GM12878 (cell line): ENCODE data around the gene TMBIM6. TPM values are rescaled to one million over a fixed set of nuclear protein-coding genes. Genes with fewer than 3 reads are reported as not detected.
A peak's percentile ranks its signal among the peaks of the same experiment; 100 is the strongest.

ENCODE experiments used
- BCL11A ChIP-seq: IDR thresholded peaks from 2 replicates; pipeline ENCODE4 v1.6.1; 2011; ENCODE audit warnings: low read depth, low read length
- CBX3 ChIP-seq: fragments of 200-600 bp; sonication (generic); IDR thresholded peaks from 2 replicates; pipeline ENCODE4 v1.6.1; 2016; ENCODE audit warnings: low read depth, borderline replicate concordance
- CHD2 ChIP-seq: IDR thresholded peaks from 2 replicates; pipeline ENCODE4 v1.6.1; 2011; ENCODE audit warnings: low read depth, low read length, improper control_type of control experiment, borderline replicate concordance
- ESRRA ChIP-seq: IDR thresholded peaks from 2 replicates; pipeline ENCODE4 v1.6.1; 2012; ENCODE audit warnings: mild to moderate bottlenecking, low read length, improper control_type of control experiment
- FOXK2 ChIP-seq: fragments of 450-650 bp; IDR thresholded peaks from 2 replicates; pipeline ENCODE4 v1.6.1; 2017; ENCODE audit warnings: mild to moderate bottlenecking, moderate library complexity
- HCFC1 ChIP-seq: fragments of 150-350 bp; IDR thresholded peaks from 2 replicates; pipeline ENCODE4 v1.6.1; 2014; ENCODE audit warnings: low read length
- HDAC2 ChIP-seq: fragments of 200-600 bp; sonication (generic); IDR thresholded peaks from 2 replicates; pipeline ENCODE4 v1.6.1; 2017
- IKZF1 ChIP-seq: fragments of 450-650 bp; conservative IDR thresholded peaks from 2 replicates; pipeline ENCODE4 v1.6.1; 2017; ENCODE audit warnings: antibody characterized with exemption, mild to moderate bottlenecking
- IRF4 ChIP-seq: IDR thresholded peaks from 2 replicates; pipeline ENCODE4 v1.6.1; 2011; ENCODE audit warnings: low read depth, low read length
- KLF5 ChIP-seq: fragments of 450-650 bp; IDR thresholded peaks from 2 replicates; pipeline ENCODE4 v1.6.1; 2014; ENCODE audit warnings: mild to moderate bottlenecking; ENCODE audit not compliant: partially characterized antibody
- LARP7 ChIP-seq: fragments of 450-650 bp; IDR thresholded peaks from 2 replicates; pipeline ENCODE4 v1.6.1; 2017; ENCODE audit warnings: mild to moderate bottlenecking
- MEF2B ChIP-seq: fragments of 450-650 bp; IDR thresholded peaks from 2 replicates; pipeline ENCODE4 v1.6.1; 2018; ENCODE audit warnings: mild to moderate bottlenecking, moderate library complexity; ENCODE audit not compliant: partially characterized antibody, poor library complexity, severe bottlenecking
- NRF1 ChIP-seq: conservative IDR thresholded peaks from 2 replicates; pipeline ENCODE4 v1.6.1; 2011; ENCODE audit warnings: mild to moderate bottlenecking, low read depth, low read length, improper control_type of control experiment
- POLR2AphosphoS2 ChIP-seq: IDR thresholded peaks from 2 replicates; pipeline ENCODE4 v1.6.1; 2011; ENCODE audit warnings: low read depth, mild to moderate bottlenecking, low read length, improper control_type of control experiment, moderate library complexity
- POU2F2 ChIP-seq: IDR thresholded peaks from 3 replicates; pipeline ENCODE4 v1.6.1; 2011; ENCODE audit warnings: low read depth, mild to moderate bottlenecking, low read length, borderline replicate concordance
- RAD21 ChIP-seq: IDR thresholded peaks from 2 replicates; pipeline ENCODE4 v1.6.1; 2011; ENCODE audit warnings: mild to moderate bottlenecking, low read depth, low read length, moderate library complexity; ENCODE audit not compliant: insufficient read depth
- RBBP5 ChIP-seq: fragments of 200-600 bp; sonication (generic); conservative IDR thresholded peaks from 2 replicates; pipeline ENCODE4 v1.6.1; 2016
- RUNX3 ChIP-seq: IDR thresholded peaks from 2 replicates; pipeline ENCODE4 v1.6.1; 2012; ENCODE audit warnings: low read length, inconsistent platforms
- SRF ChIP-seq, 2 experiments: IDR thresholded peaks; 2 replicates each; pipeline ENCODE4 v1.6.1; 2011; ENCODE audit warnings: low read depth in 2 of 2, low read length in 2 of 2, mild to moderate bottlenecking in 1 of 2, moderate library complexity in 1 of 2
- TAF1 ChIP-seq: IDR thresholded peaks from 2 replicates; pipeline ENCODE4 v1.6.1; 2011; ENCODE audit warnings: mild to moderate bottlenecking, low read depth, low read length, borderline replicate concordance
- TBL1XR1 ChIP-seq: IDR thresholded peaks from 2 replicates; pipeline ENCODE4 v1.6.1; 2012; ENCODE audit warnings: low read depth, low read length, improper control_type of control experiment
- ZBED1 ChIP-seq: IDR thresholded peaks from 2 replicates; pipeline ENCODE4 v1.6.1; 2016; ENCODE audit warnings: borderline replicate concordance
- ZNF217 ChIP-seq: fragments of 450-650 bp; IDR thresholded peaks from 2 replicates; pipeline ENCODE4 v1.6.1; 2017; ENCODE audit warnings: antibody characterized with exemption, mild to moderate bottlenecking
- ZNF24 ChIP-seq: fragments of 450-650 bp; IDR thresholded peaks from 2 replicates; pipeline ENCODE4 v1.6.1; 2017; ENCODE audit warnings: antibody characterized with exemption, mild to moderate bottlenecking
- ZNF274 ChIP-seq: IDR thresholded peaks from one replicate; pipeline ENCODE4 v1.8.0; 2011; ENCODE audit not compliant: insufficient read length, insufficient read depth
- polyA plus RNA-seq, 11 experiments: library from polyadenylated mRNA; depleted of rRNA in 4 of 11; unstranded in 6 of 11; stranded (reverse) in 5 of 11; fragments of >200 nt; fragmentation: Nextera tagmentation in 4 of 11; fragmentation: Illumina TruSeq in 1 of 11; extraction: Ambion mirVana in 4 of 11; extraction: Trizol in 1 of 11; gene quantifications; 1 replicate in 1 of 11; 2 replicates in 10 of 11; pipeline versions ENCODE4 v1.2.1 to v1.2.3, GENCODE V29; 2011 to 2016; ENCODE audit warnings: inconsistent platforms in 2 of 11, missing spikeins in 2 of 11, low read depth in 1 of 11
- total RNA-seq, 4 experiments: library from RNA; depleted of rRNA in 3 of 4; stranded (reverse); fragments of >200 nt in 3 of 4; fragmentation: Illumina TruSeq in 1 of 4; extraction: Trizol in 1 of 4; gene quantifications; 2 replicates each; pipeline versions ENCODE4 v1.2.1 to v1.2.3, GENCODE V29; 2013 to 2021
- TF ChIP-seq, protein P1 (sequence below): fragments of 450-650 bp; IDR thresholded peaks from 2 replicates; pipeline ENCODE4 v1.6.1; 2018; ENCODE audit warnings: borderline replicate concordance, mild to moderate bottlenecking; ENCODE audit not compliant: partially characterized antibody
- TF ChIP-seq, protein P2 (sequence below): fragments of 450-650 bp; IDR thresholded peaks from 2 replicates; pipeline ENCODE4 v1.6.1; 2017; ENCODE audit warnings: borderline replicate concordance
- TF ChIP-seq, protein P3 (sequence below): fragments of 450-650 bp; IDR thresholded peaks from 2 replicates; pipeline ENCODE4 v1.6.1; 2016; ENCODE audit warnings: mild to moderate bottlenecking
- TF ChIP-seq, protein P4 (sequence below): IDR thresholded peaks from 2 replicates; pipeline ENCODE4 v1.6.1; 2012; ENCODE audit warnings: low read depth, low read length, improper control_type of control experiment

Gene TMBIM6
- total and polyA plus RNA-seq, 10 of the 15 experiments (the other 5 are each of a cell fraction or from before 2014, with no cell fraction given) = 224 to 1,192 (median 379) TPM

DNA sequence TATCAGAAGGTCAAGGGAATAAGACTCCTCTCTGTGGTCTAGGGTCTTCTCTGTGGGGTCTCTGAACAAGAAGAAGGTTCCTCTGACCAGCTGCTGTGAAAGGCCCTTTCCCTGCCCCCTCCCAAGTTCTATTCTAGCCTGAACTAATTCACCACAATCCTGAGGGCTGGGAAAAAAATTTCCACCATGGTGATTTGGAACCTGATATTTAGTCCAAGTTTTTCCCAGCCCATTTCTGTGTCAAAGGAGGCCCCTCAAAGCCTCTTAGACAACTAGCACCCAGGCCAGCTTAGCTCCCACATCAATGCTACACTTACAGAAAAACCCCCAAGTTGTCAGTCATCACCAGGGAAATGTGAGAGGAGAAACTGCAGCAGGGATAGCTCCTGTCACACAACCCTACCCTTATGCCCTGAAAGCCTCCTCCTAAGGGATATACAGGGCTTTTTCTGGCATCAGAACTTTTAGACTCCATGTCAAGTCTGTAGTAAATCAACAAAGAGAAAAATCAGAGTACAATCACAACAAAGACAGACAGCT, 38.6 kb upstream of the TMBIM6 start (continued):
- TF ChIP-seq, protein P1, sequence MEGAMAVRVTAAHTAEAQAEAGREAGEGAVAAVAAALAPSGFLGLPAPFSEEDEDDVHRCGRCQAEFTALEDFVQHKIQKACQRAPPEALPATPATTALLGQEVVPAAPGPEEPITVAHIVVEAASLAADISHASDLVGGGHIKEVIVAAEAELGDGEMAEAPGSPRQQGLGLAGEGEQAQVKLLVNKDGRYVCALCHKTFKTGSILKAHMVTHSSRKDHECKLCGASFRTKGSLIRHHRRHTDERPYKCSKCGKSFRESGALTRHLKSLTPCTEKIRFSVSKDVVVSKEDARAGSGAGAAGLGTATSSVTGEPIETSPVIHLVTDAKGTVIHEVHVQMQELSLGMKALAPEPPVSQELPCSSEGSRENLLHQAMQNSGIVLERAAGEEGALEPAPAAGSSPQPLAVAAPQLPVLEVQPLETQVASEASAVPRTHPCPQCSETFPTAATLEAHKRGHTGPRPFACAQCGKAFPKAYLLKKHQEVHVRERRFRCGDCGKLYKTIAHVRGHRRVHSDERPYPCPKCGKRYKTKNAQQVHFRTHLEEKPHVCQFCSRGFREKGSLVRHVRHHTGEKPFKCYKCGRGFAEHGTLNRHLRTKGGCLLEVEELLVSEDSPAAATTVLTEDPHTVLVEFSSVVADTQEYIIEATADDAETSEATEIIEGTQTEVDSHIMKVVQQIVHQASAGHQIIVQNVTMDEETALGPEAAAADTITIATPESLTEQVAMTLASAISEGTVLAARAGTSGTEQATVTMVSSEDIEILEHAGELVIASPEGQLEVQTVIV = no peak
- TF ChIP-seq TAF1 (no peak), HDAC2 (no peak), RUNX3 (peak; percentile 28; the same call in 1 of the 2 replicates), ZBED1 (no peak), FOXK2 (no peak), RBBP5 (no peak), POLR2AphosphoS2 (no peak), CHD2 (no peak), KLF5 (no peak), ZNF274 (no peak), HCFC1 (no peak), ZNF24 (no peak), IRF4 (no peak), BCL11A (no peak), NRF1 (no peak), POU2F2 (no peak), LARP7 (no peak), TBL1XR1 (no peak), SRF (IDR thresholded peaks at IDR 0.05; ENCODE audit: low read depth in 2 of 2, low read length in 2 of 2) (no peak), RAD21 (no peak), ESRRA (no peak), MEF2B (no peak), IKZF1 (peak; percentile 24; the same call in 1 of the 2 replicates), ZNF217 (no peak), CBX3 (no peak)
- TF ChIP-seq, protein P2, sequence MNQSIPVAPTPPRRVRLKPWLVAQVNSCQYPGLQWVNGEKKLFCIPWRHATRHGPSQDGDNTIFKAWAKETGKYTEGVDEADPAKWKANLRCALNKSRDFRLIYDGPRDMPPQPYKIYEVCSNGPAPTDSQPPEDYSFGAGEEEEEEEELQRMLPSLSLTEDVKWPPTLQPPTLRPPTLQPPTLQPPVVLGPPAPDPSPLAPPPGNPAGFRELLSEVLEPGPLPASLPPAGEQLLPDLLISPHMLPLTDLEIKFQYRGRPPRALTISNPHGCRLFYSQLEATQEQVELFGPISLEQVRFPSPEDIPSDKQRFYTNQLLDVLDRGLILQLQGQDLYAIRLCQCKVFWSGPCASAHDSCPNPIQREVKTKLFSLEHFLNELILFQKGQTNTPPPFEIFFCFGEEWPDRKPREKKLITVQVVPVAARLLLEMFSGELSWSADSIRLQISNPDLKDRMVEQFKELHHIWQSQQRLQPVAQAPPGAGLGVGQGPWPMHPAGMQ = no peak
- TF ChIP-seq, protein P3, sequence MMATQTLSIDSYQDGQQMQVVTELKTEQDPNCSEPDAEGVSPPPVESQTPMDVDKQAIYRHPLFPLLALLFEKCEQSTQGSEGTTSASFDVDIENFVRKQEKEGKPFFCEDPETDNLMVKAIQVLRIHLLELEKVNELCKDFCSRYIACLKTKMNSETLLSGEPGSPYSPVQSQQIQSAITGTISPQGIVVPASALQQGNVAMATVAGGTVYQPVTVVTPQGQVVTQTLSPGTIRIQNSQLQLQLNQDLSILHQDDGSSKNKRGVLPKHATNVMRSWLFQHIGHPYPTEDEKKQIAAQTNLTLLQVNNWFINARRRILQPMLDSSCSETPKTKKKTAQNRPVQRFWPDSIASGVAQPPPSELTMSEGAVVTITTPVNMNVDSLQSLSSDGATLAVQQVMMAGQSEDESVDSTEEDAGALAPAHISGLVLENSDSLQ = peak; percentile 86
- TF ChIP-seq, protein P4, sequence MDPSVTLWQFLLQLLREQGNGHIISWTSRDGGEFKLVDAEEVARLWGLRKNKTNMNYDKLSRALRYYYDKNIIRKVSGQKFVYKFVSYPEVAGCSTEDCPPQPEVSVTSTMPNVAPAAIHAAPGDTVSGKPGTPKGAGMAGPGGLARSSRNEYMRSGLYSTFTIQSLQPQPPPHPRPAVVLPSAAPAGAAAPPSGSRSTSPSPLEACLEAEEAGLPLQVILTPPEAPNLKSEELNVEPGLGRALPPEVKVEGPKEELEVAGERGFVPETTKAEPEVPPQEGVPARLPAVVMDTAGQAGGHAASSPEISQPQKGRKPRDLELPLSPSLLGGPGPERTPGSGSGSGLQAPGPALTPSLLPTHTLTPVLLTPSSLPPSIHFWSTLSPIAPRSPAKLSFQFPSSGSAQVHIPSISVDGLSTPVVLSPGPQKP = no peak
